Neural cell (in vitro differentiated cells): ENCODE data around the gene CRTC3.

Experiments
- CTCF ChIP-seq: fragments of 450-650 bp; IDR thresholded peaks from 2 replicates; pipeline ENCODE4 v1.5.1; 2014; ENCODE audit warnings: antibody characterized with exemption, mild to moderate bottlenecking, moderate library complexity; ENCODE audit not compliant: poor library complexity, severe bottlenecking
- POLR2AphosphoS5 ChIP-seq: IDR thresholded peaks from 2 replicates; pipeline ENCODE4 v1.6.1; 2012
- RAD21 ChIP-seq: fragments of 450-650 bp; conservative IDR thresholded peaks from 2 replicates; pipeline ENCODE4 v1.6.1; 2014; ENCODE audit warnings: antibody characterized with exemption, mild to moderate bottlenecking, moderate library complexity
- SMC3 ChIP-seq: fragments of 450-650 bp; conservative IDR thresholded peaks from 2 replicates; pipeline ENCODE4 v1.6.1; 2014; ENCODE audit warnings: antibody characterized with exemption, mild to moderate bottlenecking, moderate library complexity; ENCODE audit not compliant: poor library complexity
- TAF1 ChIP-seq: IDR thresholded peaks from 2 replicates; pipeline ENCODE4 v1.6.1; 2012; ENCODE audit warnings: low read depth
- TF ChIP-seq, protein P1 (sequence below): IDR thresholded peaks from 2 replicates; pipeline ENCODE4 v1.6.1; 2012; ENCODE audit warnings: borderline replicate concordance

GRCh38 chr15:90540768-90541167 lies 11.0 kb downstream of the CRTC3 start:
- TF ChIP-seq CTCF (no peak), RAD21 (no peak), POLR2AphosphoS5 (no peak), SMC3 (no peak), TAF1 (no peak)
- TF ChIP-seq, protein P1, sequence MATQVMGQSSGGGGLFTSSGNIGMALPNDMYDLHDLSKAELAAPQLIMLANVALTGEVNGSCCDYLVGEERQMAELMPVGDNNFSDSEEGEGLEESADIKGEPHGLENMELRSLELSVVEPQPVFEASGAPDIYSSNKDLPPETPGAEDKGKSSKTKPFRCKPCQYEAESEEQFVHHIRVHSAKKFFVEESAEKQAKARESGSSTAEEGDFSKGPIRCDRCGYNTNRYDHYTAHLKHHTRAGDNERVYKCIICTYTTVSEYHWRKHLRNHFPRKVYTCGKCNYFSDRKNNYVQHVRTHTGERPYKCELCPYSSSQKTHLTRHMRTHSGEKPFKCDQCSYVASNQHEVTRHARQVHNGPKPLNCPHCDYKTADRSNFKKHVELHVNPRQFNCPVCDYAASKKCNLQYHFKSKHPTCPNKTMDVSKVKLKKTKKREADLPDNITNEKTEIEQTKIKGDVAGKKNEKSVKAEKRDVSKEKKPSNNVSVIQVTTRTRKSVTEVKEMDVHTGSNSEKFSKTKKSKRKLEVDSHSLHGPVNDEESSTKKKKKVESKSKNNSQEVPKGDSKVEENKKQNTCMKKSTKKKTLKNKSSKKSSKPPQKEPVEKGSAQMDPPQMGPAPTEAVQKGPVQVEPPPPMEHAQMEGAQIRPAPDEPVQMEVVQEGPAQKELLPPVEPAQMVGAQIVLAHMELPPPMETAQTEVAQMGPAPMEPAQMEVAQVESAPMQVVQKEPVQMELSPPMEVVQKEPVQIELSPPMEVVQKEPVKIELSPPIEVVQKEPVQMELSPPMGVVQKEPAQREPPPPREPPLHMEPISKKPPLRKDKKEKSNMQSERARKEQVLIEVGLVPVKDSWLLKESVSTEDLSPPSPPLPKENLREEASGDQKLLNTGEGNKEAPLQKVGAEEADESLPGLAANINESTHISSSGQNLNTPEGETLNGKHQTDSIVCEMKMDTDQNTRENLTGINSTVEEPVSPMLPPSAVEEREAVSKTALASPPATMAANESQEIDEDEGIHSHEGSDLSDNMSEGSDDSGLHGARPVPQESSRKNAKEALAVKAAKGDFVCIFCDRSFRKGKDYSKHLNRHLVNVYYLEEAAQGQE = no peak
